Activated naive CD4-positive, alpha-beta T cell treated with anti-CD3 and anti-CD28 coated beads for 36 hours (primary cell): ENCODE results near the gene GRIK5. TPM values are rescaled to one million over a fixed set of nuclear protein-coding genes. Genes with fewer than 3 reads are reported as not detected.
A peak's percentile ranks its signal among the peaks of the same experiment; 100 is the strongest.

ENCODE experiments used
- CTCF ChIA-PET: fragments of 350-600 bp; sonication (Branson Sonifier 250); formaldehyde crosslinking; loops from one replicate; lab custom pipeline; 2021; ENCODE audit warnings: antibody characterized with exemption; lab: Charles Lee
- DNase-seq: peaks from one replicate; pipeline ENCODE4 v3.0.0-alpha.2; 2020
- H3K27ac Mint-ChIP-seq: one replicate; pipeline ENCODE4 v1.8.0; 2021; ENCODE audit warnings: mild to moderate bottlenecking, mixed read lengths
- H3K27me3 Mint-ChIP-seq: one replicate; pipeline ENCODE4 v1.8.0; 2021; ENCODE audit warnings: low read depth, mixed read lengths
- H3K36me3 Mint-ChIP-seq: one replicate; pipeline ENCODE4 v1.8.0; 2021; ENCODE audit warnings: low read depth, mixed read lengths
- H3K4me1 Mint-ChIP-seq: one replicate; pipeline ENCODE4 v1.8.0; 2021; ENCODE audit warnings: low read depth, mixed read lengths
- H3K4me3 Mint-ChIP-seq: one replicate; pipeline ENCODE4 v1.8.0; 2021; ENCODE audit warnings: mild to moderate bottlenecking, moderate library complexity, mixed read lengths
- H3K9me3 Mint-ChIP-seq: one replicate; pipeline ENCODE4 v1.8.0; 2021; ENCODE audit warnings: mixed read lengths
- intact Hi-C: fragments of 100-400 bp; cut with micrococcal nuclease; formaldehyde crosslinking; loops from one replicate; pipeline ENCODE4 v1.15.1; 2023
- total RNA-seq, 2 experiments: library from RNA; stranded (reverse); gene quantifications; one replicate each; pipeline ENCODE4 v1.2.3, GENCODE V29; 2021

GRIK5 gene
- total RNA-seq, 2 experiments from 2014 or later = 1.9 to 2.2 TPM

DNA sequence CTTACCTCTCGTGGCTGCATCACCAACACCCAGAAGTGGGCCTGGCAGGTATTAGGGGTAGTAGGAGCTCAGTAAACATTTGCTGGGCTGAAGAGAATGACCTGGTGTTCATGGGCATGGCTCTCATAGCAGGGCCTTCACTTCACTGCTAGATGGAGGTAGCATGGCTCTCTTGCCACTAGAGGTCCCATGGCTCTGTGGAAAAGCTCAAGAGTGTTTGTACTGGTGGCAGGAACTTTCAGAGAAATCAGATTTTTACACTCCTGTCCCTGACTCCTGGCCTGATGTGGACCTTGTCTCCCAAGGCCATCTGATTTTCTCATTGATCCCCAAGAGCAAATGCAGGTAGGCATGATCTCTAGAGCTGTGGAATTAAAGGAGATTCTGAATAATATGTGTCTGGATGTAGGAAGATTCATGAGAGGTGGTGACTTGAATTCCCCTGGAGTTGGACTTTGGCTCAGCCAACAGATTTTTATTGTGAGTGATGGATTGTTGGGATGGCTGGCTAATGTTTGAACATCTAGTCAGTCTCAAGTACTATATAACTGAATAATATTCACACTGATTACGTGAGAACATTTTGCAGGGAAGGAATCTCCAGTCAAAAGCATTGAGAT, 11.7 kb upstream of the GRIK5 start:
- CTCF ChIA-PET = interaction anchor here (0.5 to 1.0 kb wide), 2 partner anchors 27 to 175 kb away, joined by 4 to 7 read pairs; no protein-coding TSS in a partner anchor
- intact Hi-C loops = no loop called here
- Mint-ChIP-seq H3K4me1 (peaks cover 26% of the 10 kb centered on the region), H3K9me3 (no peaks in the 10 kb centered on the region), H3K27ac (peak overlapping the region; percentile 13), H3K4me3 (no peak overlapping the region), H3K27me3 (no peaks in the 10 kb centered on the region), H3K36me3 (peaks cover 10% of the 10 kb centered on the region)
- DNase-seq = peak; percentile 41

DNA sequence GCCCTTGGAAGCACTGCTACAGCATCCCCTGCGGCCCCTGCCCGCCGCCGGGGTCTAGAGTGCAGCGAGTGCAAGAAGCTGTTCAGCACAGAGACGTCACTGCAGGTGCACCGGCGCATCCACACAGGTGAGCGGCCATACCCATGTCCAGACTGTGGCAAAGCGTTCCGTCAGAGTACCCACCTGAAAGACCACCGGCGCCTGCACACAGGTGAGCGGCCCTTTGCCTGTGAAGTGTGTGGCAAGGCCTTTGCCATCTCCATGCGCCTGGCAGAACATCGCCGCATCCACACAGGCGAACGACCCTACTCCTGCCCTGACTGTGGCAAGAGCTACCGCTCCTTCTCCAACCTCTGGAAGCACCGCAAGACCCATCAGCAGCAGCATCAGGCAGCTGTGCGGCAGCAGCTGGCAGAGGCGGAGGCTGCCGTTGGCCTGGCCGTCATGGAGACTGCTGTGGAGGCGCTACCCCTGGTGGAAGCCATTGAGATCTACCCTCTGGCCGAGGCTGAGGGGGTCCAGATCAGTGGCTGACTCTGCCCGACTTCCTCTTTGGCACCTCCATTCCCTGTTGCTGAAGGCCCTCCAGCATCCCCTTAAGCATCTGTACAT, 10.9 kb upstream of the GRIK5 start:
- Mint-ChIP-seq H3K4me3 (no peak overlapping the region), H3K27ac (no peak overlapping the region), H3K36me3 (peaks cover 12% of the 10 kb centered on the region), H3K27me3 (no peaks in the 10 kb centered on the region), H3K4me1 (peaks cover 27% of the 10 kb centered on the region), H3K9me3 (no peaks in the 10 kb centered on the region)
- intact Hi-C loops = no loop called here
- CTCF ChIA-PET = interaction anchor here (1.0 kb wide), 1 partner anchor 28 kb away, joined by 7 read pairs; no protein-coding TSS in a partner anchor
- no peak for DNase-seq

DNA sequence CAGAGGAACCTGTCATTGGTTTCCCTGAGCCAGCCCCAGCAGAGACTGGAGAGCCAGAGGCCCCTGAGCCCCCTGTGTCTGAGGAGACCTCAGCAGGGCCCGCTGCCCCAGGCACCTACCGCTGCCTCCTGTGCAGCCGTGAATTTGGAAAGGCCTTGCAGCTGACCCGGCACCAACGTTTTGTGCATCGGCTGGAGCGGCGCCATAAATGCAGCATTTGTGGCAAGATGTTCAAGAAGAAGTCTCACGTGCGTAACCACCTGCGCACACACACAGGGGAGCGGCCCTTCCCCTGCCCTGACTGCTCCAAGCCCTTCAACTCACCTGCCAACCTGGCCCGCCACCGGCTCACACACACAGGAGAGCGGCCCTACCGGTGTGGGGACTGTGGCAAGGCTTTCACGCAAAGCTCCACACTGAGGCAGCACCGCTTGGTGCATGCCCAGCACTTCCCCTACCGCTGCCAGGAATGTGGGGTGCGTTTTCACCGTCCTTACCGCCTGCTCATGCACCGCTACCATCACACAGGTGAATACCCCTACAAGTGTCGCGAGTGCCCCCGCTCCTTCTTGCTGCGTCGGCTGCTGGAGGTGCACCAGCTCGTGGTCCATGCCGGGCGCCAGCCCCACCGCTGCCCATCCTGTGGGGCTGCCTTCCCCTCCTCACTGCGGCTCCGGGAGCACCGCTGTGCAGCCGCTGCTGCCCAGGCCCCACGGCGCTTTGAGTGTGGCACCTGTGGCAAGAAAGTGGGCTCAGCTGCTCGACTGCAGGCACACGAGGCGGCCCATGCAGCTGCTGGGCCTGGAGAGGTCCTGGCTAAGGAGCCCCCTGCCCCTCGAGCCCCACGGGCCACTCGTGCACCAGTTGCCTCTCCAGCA, 10.1 kb upstream of the GRIK5 start:
- CTCF ChIA-PET = no interaction called here
- Mint-ChIP-seq H3K27me3 (no peaks in the 10 kb centered on the region), H3K27ac (no peak overlapping the region)

DNA sequence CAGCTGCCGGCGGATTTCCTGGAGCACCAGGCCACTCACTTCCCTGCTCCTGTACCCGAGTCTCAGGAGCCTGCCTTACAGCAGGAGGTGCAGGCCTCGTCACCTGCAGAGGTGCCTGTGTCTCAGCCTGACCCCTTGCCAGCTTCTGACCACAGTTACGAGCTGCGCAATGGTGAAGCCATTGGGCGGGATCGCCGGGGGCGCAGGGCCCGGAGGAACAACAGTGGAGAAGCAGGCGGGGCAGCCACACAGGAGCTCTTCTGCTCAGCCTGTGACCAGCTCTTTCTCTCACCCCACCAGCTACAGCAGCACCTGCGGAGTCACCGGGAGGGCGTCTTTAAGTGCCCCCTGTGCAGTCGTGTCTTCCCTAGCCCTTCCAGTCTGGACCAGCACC, 9.3 kb upstream of the GRIK5 start:
- no peak overlapping the region for H3K27ac Mint-ChIP-seq
- no peak for DNase-seq
- H3K4me3 Mint-ChIP-seq = no peak overlapping the region
- H3K4me1 Mint-ChIP-seq = peaks cover 31% of the 10 kb centered on the region
- peaks cover 17% of the 10 kb centered on the region for H3K36me3 Mint-ChIP-seq
- intact Hi-C loops = no loop called here
- no peaks in the 10 kb centered on the region for H3K9me3 Mint-ChIP-seq
- no peaks in the 10 kb centered on the region for H3K27me3 Mint-ChIP-seq
- CTCF ChIA-PET = interaction anchor here (0.5 to 1.3 kb wide), 2 partner anchors 44 to 253 kb away, joined by 4 read pairs; no protein-coding TSS in a partner anchor

More for the DNA sequence above, 10.1 kb upstream of the GRIK5 start:
- intact Hi-C loops = no loop called here
- DNase-seq = no peak
- Mint-ChIP-seq H3K9me3 (no peaks in the 10 kb centered on the region), H3K4me1 (peaks cover 27% of the 10 kb centered on the region), H3K4me3 (no peak overlapping the region), H3K36me3 (peaks cover 17% of the 10 kb centered on the region)

DNA sequence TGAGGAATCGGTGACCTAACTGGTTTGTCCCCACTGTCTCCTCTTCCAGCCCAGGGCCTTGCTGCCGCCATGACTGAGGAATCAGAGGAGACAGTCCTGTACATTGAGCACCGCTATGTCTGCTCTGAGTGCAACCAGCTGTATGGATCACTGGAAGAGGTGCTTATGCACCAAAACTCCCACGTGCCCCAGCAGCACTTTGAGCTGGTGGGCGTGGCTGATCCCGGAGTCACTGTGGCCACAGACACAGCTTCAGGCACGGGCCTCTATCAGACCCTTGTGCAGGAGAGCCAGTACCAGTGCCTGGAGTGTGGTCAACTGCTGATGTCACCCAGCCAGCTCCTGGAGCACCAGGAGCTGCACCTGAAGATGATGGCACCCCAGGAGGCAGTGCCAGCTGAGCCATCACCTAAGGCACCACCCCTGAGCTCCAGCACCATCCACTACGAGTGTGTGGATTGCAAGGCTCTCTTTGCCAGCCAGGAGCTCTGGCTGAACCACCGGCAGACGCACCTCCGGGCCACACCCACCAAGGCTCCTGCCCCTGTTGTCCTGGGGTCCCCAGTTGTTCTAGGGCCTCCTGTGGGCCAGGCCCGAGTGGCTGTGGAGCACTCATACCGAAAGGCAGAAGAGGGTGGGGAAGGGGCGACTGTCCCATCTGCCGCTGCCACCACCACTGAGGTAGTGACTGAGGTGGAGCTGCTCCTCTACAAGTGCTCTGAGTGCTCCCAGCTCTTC, 8.7 kb upstream of the GRIK5 start:
- H3K9me3 Mint-ChIP-seq = no peaks in the 10 kb centered on the region
- no peak for DNase-seq
- CTCF ChIA-PET = interaction anchor here (0.5 to 1.3 kb wide), 3 partner anchors 44 to 253 kb away, joined by 4 read pairs; no protein-coding TSS in a partner anchor
- peaks cover 31% of the 10 kb centered on the region for H3K4me1 Mint-ChIP-seq
- no peak overlapping the region for H3K4me3 Mint-ChIP-seq
- H3K27ac Mint-ChIP-seq = no peak overlapping the region
- intact Hi-C loops = no loop called here
- no peaks in the 10 kb centered on the region for H3K27me3 Mint-ChIP-seq
- H3K36me3 Mint-ChIP-seq = peaks cover 17% of the 10 kb centered on the region

DNA sequence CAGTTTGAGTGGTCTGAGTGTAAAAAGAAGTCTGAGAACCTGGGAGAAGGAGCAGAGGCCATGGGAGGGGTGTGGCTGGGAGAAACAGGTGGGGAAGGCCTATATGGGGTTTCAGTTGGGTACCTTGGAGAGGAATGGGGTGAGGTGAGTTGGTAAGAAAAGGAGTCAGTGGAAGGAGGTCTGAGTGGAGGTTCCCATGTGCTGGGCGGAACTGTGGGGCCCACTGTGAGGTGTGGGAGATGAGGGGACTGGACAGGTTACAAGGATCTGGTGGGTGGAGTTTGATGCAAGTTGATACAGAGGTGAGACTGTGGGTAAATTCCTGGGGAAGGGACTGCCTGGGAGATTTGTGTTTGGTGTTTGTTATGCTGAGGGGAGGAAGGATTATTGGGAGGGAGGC, 8.1 kb upstream of the GRIK5 start:
- Mint-ChIP-seq H3K36me3 (peaks cover 17% of the 10 kb centered on the region), H3K9me3 (no peaks in the 10 kb centered on the region), H3K27me3 (no peaks in the 10 kb centered on the region), H3K27ac (peak overlapping the region; percentile 5), H3K4me3 (peak overlapping the region; percentile 7), H3K4me1 (peaks cover 31% of the 10 kb centered on the region)
- intact Hi-C loops = no loop called here
- DNase-seq = no peak
- CTCF ChIA-PET = interaction anchor here (1.3 kb wide), 1 partner anchor 45 kb away, joined by 4 read pairs; no protein-coding TSS in a partner anchor

DNA sequence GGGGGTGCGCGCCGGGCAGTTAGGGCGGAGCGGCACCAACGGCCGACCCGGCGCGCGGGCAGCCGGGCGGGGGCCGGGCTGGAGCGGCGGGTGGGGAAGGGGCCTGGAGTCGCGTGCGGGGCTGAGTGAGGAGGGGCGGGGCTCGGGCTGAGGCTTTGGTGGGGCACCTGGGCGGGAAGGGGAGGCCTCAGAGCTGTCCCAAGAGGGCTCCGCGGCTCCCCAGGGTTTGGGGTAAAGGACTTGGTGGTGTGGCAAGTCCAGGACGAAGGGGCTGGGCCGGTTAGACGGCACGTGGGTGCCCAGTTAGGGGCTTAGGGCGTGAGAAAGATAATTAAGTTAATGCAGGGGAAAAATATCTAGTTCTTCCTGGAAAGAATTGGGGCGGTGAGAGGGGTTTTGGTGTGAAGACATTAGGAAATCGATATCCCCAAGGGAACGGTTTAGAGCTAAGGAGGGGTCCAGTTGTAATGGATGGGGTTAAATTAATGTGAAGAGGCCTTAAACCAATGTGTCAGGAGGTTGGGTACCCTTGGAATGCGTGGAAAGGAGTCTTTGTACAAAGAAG, 6.5 kb upstream of the GRIK5 start:
- Mint-ChIP-seq H3K4me1 (peaks cover 25% of the 10 kb centered on the region), H3K4me3 (peak overlapping the region; percentile 85), H3K27ac (peak overlapping the region; percentile 81), H3K36me3 (peaks cover 14% of the 10 kb centered on the region), H3K27me3 (no peaks in the 10 kb centered on the region), H3K9me3 (no peaks in the 10 kb centered on the region)
- CTCF ChIA-PET = no interaction called here
- intact Hi-C loops = loop anchor here (2.0 kb wide), 2 partner anchors 46 to 166 kb away; partner anchors contain the start of gene GSK3A
- DNase-seq = peak; percentile 49

DNA sequence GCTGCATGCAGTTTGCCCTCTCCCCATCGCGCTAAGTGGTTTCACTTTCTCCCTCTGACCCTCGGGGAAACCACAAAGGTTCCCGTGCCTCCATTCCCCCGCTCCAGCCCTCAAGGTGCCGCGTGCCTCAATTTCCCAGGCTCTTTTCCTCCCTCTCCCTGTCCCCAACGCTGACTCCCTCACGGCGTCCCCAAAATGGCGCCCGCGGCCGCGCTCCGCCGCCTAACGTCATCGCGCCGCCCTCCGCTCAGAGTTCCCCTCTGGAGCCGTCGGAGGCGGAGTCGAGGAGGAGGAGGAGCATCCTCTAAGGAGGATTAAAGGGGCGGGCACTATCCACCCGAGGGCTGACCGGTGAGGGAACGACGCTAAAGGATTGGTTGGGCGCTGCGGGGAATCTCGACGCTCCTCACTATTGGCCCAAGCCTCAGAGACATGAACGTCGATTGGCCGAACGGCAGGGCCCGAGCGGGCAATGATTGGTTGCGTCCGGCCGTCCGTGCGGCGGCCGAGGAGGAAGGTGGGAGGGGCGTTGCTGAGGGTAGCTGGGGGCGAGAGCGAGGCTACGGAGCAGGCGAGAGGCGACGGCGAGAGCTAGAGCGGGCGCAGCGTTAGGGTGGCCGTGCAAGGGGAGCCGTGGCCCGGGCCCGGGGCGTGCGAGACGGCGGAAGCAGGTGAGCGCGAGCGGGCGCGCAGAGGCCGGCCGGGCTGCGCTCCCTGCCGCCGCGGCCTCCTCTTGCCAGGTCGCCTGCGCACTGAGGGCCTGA, 5.8 kb upstream of the GRIK5 start, which contains the start of gene ZNF574:
ZNF574 (plus strand) TSS at position 551 of the 764 bp plus-strand sequence. CDS start 2,441 bp downstream, outside the sequence.
- Mint-ChIP-seq H3K4me1 (peaks cover 22% of the 10 kb centered on the region), H3K27me3 (no peaks in the 10 kb centered on the region), H3K27ac (peak within 1 kb of the TSS; percentile 96), H3K36me3 (peaks cover 10% of the 10 kb centered on the region), H3K4me3 (peak within 1 kb of the TSS; percentile 97), H3K9me3 (no peaks in the 10 kb centered on the region)
- CTCF ChIA-PET = no interaction called here
- peak; percentile 99 for DNase-seq
- intact Hi-C loops = loop anchor here (1.0 to 2.0 kb wide), 7 partner anchors 47 to 348 kb away; partner anchors contain the start of genes GSK3A and MEGF8

DNA sequence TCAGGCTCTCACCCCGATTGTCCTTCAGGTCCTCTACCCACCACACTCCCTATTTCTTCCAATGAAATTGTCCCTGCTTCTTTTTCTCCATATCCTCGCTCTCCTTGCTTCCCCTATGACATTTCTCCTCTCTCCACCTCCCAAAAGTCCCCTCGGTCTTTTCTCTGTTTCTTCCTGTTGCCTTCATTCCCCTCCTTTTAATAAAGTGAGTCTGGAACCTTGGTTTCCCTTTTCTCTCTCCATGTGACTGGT, 5.3 kb upstream of the GRIK5 start:
- Mint-ChIP-seq H3K27ac (peak overlapping the region; percentile 96), H3K27me3 (peaks cover 4% of the 10 kb centered on the region), H3K4me3 (peak overlapping the region; percentile 97), H3K9me3 (no peaks in the 10 kb centered on the region), H3K4me1 (peaks cover 23% of the 10 kb centered on the region), H3K36me3 (peaks cover 10% of the 10 kb centered on the region)
- CTCF ChIA-PET = interaction anchor here (0.6 kb wide), 1 partner anchor 1136 kb away, joined by 3 read pairs; no protein-coding TSS in a partner anchor
- intact Hi-C loops = loop anchor here (1.0 to 2.0 kb wide), 5 partner anchors 193 to 348 kb away; partner anchors contain the start of gene MEGF8
- DNase-seq = no peak

DNA sequence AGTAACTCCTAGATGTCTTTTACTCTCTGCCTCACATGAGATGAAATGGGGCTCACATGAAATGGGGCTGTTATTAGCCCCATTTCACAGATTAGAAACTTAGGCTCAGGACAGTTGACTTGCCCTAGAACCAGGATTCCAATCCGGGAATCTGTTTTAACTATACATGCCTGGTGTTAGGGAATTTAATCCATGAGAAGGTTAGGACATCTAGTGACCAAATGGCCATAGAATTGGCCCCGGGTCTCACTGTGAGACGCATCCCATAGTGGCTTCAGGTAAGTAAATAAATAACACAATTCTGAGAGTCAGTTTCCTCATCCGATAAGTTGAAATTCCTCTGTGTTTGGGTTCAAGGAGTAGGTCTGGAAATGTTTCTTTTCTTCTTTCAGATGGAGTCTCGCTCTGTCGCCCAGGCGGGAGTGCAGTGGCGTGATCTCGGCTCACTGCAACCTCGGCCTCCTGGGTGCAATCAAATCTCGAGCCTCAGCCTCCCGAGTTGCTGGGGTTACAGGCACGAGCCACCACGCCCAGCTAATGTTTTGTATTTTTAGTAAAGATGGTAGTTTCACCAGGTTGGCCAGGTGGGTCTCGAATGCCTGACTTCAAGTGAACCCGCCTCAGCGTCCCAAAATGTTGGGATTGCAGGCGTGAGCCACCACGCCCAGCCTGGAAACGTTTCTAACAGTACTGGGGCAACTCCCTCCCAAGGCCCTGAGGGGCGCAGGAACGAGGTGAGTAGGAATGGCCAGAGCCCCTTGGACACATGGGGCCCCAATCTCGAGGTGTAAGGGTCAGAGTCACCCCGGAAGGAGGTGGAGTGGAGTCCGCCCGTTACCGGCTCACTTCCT, 4.7 kb upstream of the GRIK5 start:
- H3K4me1 Mint-ChIP-seq = peaks cover 23% of the 10 kb centered on the region
- H3K27ac Mint-ChIP-seq = peak overlapping the region; percentile 96
- CTCF ChIA-PET = interaction anchor here (0.6 kb wide), 1 partner anchor 1135 kb away, joined by 3 read pairs; no protein-coding TSS in a partner anchor
- no peaks in the 10 kb centered on the region for H3K9me3 Mint-ChIP-seq
- H3K27me3 Mint-ChIP-seq = peaks cover 4% of the 10 kb centered on the region
- peak; percentile 21 for DNase-seq
- intact Hi-C loops = loop anchor here (1.0 to 2.0 kb wide), 5 partner anchors 194 to 349 kb away; partner anchors contain the start of gene MEGF8
- H3K4me3 Mint-ChIP-seq = peak overlapping the region; percentile 97
- H3K36me3 Mint-ChIP-seq = peaks cover 10% of the 10 kb centered on the region
